HEK293 (cell line): ENCODE measurements around the gene WASF3.
A peak's percentile ranks its signal among the peaks of the same experiment; 100 is the strongest.

ENCODE experiments used
- CTCF ChIA-PET: fragments of 350-600 bp; formaldehyde crosslinking; extraction: SDS; loops from one replicate; lab custom pipeline; 2021; ENCODE audit warnings: antibody characterized with exemption; lab: Yijun Ruan, JAX
- POLR2A ChIA-PET: fragments of 300-600 bp; formaldehyde crosslinking; extraction: SDS; loops from one replicate; lab custom pipeline; 2020; ENCODE audit warnings: antibody characterized with exemption, inconsistent platforms; lab: Yijun Ruan, JAX
- H3K27ac ChIP-seq: fragments of 200-500 bp; sonication (Bioruptor generic); 2 replicates; pipeline ENCODE4 v1.5.1; 2014; ENCODE audit warnings: low read depth, low read length, control low read depth, inconsistent platforms; ENCODE audit errors: extremely low read depth
- H3K36me3 ChIP-seq, 2 experiments: fragments of 200-500 bp in 1 of 2; sonication (Bioruptor generic) in 1 of 2; 1 replicate in 1 of 2; 2 replicates in 1 of 2; pipeline ENCODE4 v1.5.1; 2014 to 2017; ENCODE audit warnings: inconsistent platforms in 2 of 2, low read length in 2 of 2; ENCODE audit not compliant: control insufficient read depth in 2 of 2, insufficient read depth in 1 of 2
- H3K4me1 ChIP-seq: fragments of 200-500 bp; sonication (Bioruptor generic); 2 replicates; pipeline ENCODE4 v1.5.1; 2014; ENCODE audit warnings: mild to moderate bottlenecking, low read length, inconsistent platforms; ENCODE audit not compliant: control insufficient read depth, insufficient read depth
- H3K4me3 ChIP-seq: 2 replicates; pipeline ENCODE4 v1.5.1; 2011; ENCODE audit warnings: low read depth, mild to moderate bottlenecking, control low read depth, low read length, moderate library complexity
- H3K9me3 ChIP-seq: fragments of 200-500 bp; sonication (Bioruptor generic); 2 replicates; pipeline ENCODE4 v1.5.1; 2014; ENCODE audit warnings: low read depth, low read length, inconsistent platforms; ENCODE audit not compliant: control insufficient read depth, insufficient read depth
- ATF2 ChIP-seq: fragments of 450-650 bp; formaldehyde crosslinking; IDR thresholded peaks from 2 replicates; pipeline ENCODE4 v1.5.1; 2016; ENCODE audit warnings: missing biosample characterization, missing genetic modification characterization, low read depth
- BCL11B ChIP-seq: fragments of 450-650 bp; formaldehyde crosslinking; IDR thresholded peaks from 2 replicates; pipeline ENCODE4 v1.5.1; 2016; ENCODE audit warnings: low read depth, missing biosample characterization, missing genetic modification characterization
- ELK4 ChIP-seq: IDR thresholded peaks from 2 replicates; pipeline ENCODE4 v1.6.1; 2011; ENCODE audit warnings: mild to moderate bottlenecking, low read depth, low read length, borderline replicate concordance
- FEZF1 ChIP-seq: fragments of 450-650 bp; formaldehyde crosslinking; IDR thresholded peaks from 2 replicates; pipeline ENCODE4 v1.5.1; 2016; ENCODE audit warnings: missing biosample characterization, missing genetic modification characterization
- GLIS2 ChIP-seq: fragments of 450-650 bp; formaldehyde crosslinking; IDR thresholded peaks from 2 replicates; pipeline ENCODE4 v1.5.1; 2016; ENCODE audit warnings: missing biosample characterization, missing genetic modification characterization
- PATZ1 ChIP-seq: fragments of 450-650 bp; formaldehyde crosslinking; IDR thresholded peaks from 2 replicates; pipeline ENCODE4 v1.5.1; 2016; ENCODE audit warnings: missing biosample characterization, missing genetic modification characterization
- ZBTB17 ChIP-seq: fragments of 450-650 bp; formaldehyde crosslinking; IDR thresholded peaks from 2 replicates; pipeline ENCODE4 v1.5.1; 2016; ENCODE audit warnings: missing biosample characterization, missing genetic modification characterization
- ZFP3 ChIP-seq: fragments of 450-650 bp; formaldehyde crosslinking; IDR thresholded peaks from 2 replicates; pipeline ENCODE4 v1.5.1; 2016; ENCODE audit warnings: low read depth, missing biosample characterization, missing genetic modification characterization
- ZIC2 ChIP-seq: fragments of 450-650 bp; formaldehyde crosslinking; IDR thresholded peaks from 2 replicates; pipeline ENCODE4 v1.5.1; 2016; ENCODE audit warnings: missing biosample characterization, missing genetic modification characterization
- ZNF121 ChIP-seq: fragments of 450-650 bp; formaldehyde crosslinking; IDR thresholded peaks from 2 replicates; pipeline ENCODE4 v1.5.1; 2016; ENCODE audit warnings: missing biosample characterization, missing genetic modification characterization
- ZNF155 ChIP-seq: fragments of 450-650 bp; formaldehyde crosslinking; IDR thresholded peaks from 2 replicates; pipeline ENCODE4 v1.5.1; 2016; ENCODE audit warnings: missing biosample characterization, missing genetic modification characterization
- ZNF174 ChIP-seq: fragments of 450-650 bp; formaldehyde crosslinking; IDR thresholded peaks from 2 replicates; pipeline ENCODE4 v1.5.0; 2017; ENCODE audit warnings: missing biosample characterization, mild to moderate bottlenecking, missing genetic modification characterization
- ZNF24 ChIP-seq: fragments of 450-650 bp; formaldehyde crosslinking; IDR thresholded peaks from 2 replicates; pipeline ENCODE4 v1.5.1; 2016; ENCODE audit warnings: missing biosample characterization, missing genetic modification characterization
- ZNF26 ChIP-seq: fragments of 450-650 bp; formaldehyde crosslinking; IDR thresholded peaks from 2 replicates; pipeline ENCODE4 v1.5.1; 2016; ENCODE audit warnings: missing biosample characterization, missing genetic modification characterization
- ZNF302 ChIP-seq: fragments of 450-650 bp; formaldehyde crosslinking; IDR thresholded peaks from 2 replicates; pipeline ENCODE4 v1.5.1; 2016; ENCODE audit warnings: missing biosample characterization, missing genetic modification characterization, low read depth
- ZNF423 ChIP-seq: fragments of 450-650 bp; formaldehyde crosslinking; IDR thresholded peaks from 2 replicates; pipeline ENCODE4 v1.5.1; 2016; ENCODE audit warnings: missing biosample characterization, missing genetic modification characterization
- ZNF426 ChIP-seq: fragments of 450-650 bp; formaldehyde crosslinking; IDR thresholded peaks from 2 replicates; pipeline ENCODE4 v1.5.1; 2017; ENCODE audit warnings: missing biosample characterization, missing genetic modification characterization, mild to moderate bottlenecking, inconsistent platforms, moderate library complexity
- ZNF521 ChIP-seq: fragments of 450-650 bp; formaldehyde crosslinking; IDR thresholded peaks from 2 replicates; pipeline ENCODE4 v1.5.1; 2017; ENCODE audit warnings: missing biosample characterization, mild to moderate bottlenecking, missing genetic modification characterization
- ZNF548 ChIP-seq: fragments of 450-650 bp; formaldehyde crosslinking; IDR thresholded peaks from 2 replicates; pipeline ENCODE4 v1.5.1; 2016; ENCODE audit warnings: missing biosample characterization, missing genetic modification characterization
- ZNF561 ChIP-seq: fragments of 450-650 bp; IDR thresholded peaks from 2 replicates; pipeline ENCODE4 v1.5.1; 2018; ENCODE audit warnings: missing biosample characterization, missing genetic modification characterization, borderline replicate concordance
- ZNF624 ChIP-seq: fragments of 450-650 bp; formaldehyde crosslinking; IDR thresholded peaks from 2 replicates; pipeline ENCODE4 v1.5.1; 2017; ENCODE audit warnings: missing biosample characterization, missing genetic modification characterization
- ZNF664 ChIP-seq: fragments of 450-650 bp; formaldehyde crosslinking; IDR thresholded peaks from 2 replicates; pipeline ENCODE4 v1.5.1; 2016; ENCODE audit warnings: missing biosample characterization, missing genetic modification characterization
- ZNF701 ChIP-seq: fragments of 450-650 bp; formaldehyde crosslinking; IDR thresholded peaks from 2 replicates; pipeline ENCODE4 v1.5.1; 2016; ENCODE audit warnings: missing biosample characterization, missing genetic modification characterization
- ZNF76 ChIP-seq: fragments of 450-650 bp; formaldehyde crosslinking; IDR thresholded peaks from 2 replicates; pipeline ENCODE4; 2016; ENCODE audit warnings: low read depth, missing biosample characterization, missing genetic modification characterization, borderline replicate concordance
- ZNF791 ChIP-seq: fragments of 450-650 bp; formaldehyde crosslinking; IDR thresholded peaks from 2 replicates; pipeline ENCODE4 v1.5.1; 2016; ENCODE audit warnings: missing biosample characterization, missing genetic modification characterization
- ZNF837 ChIP-seq: fragments of 450-650 bp; formaldehyde crosslinking; IDR thresholded peaks from 2 replicates; pipeline ENCODE4 v1.5.1; 2016; ENCODE audit warnings: missing biosample characterization, missing genetic modification characterization
- ZNF843 ChIP-seq: fragments of 450-650 bp; formaldehyde crosslinking; IDR thresholded peaks from 2 replicates; pipeline ENCODE4 v1.5.1; 2016; ENCODE audit warnings: missing biosample characterization, missing genetic modification characterization
- ZSCAN4 ChIP-seq: fragments of 450-650 bp; formaldehyde crosslinking; IDR thresholded peaks from 2 replicates; pipeline ENCODE4 v1.5.1; 2017; ENCODE audit warnings: missing biosample characterization, missing genetic modification characterization
- ZXDB ChIP-seq: fragments of 450-650 bp; formaldehyde crosslinking; IDR thresholded peaks from 2 replicates; pipeline ENCODE4 v1.5.1; 2016; ENCODE audit warnings: missing biosample characterization, missing genetic modification characterization

The WASF3 gene

GRCh38 chr13:26708007-26708297 lies 150.5 kb downstream of the WASF3 start:
- POLR2A ChIA-PET = no interaction called here
- Histone ChIP-seq H3K4me1 (no peaks in the 10 kb centered on the region), H3K36me3 (no peaks in the 10 kb centered on the region), H3K27ac (no peak overlapping the region), H3K4me3 (no peak overlapping the region), H3K9me3 (no peaks in the 10 kb centered on the region)
- CTCF ChIA-PET = interaction anchor here (0.6 to 7.4 kb wide), 7 partner anchors 13 to 223 kb away, joined by 3 to 48 read pairs (median 4); no protein-coding TSS in a partner anchor
- TF ChIP-seq ZNF843 (tag by site-specific recombination) (no peak), ZIC2 (tag by site-specific recombination) (peak; percentile 15; the same call in 1 of the 2 replicates), GLIS2 (tag by site-specific recombination) (peak; percentile 10; the same call in 1 of the 2 replicates)
- TF ChIP-seq, all 188 proteins: peak for 2

- Histone ChIP-seq H3K9me3 (no peaks in the 10 kb centered on the region), H3K36me3 (no peaks in the 10 kb centered on the region), H3K27ac (no peak overlapping the region), H3K4me3 (no peak overlapping the region), H3K4me1 (no peaks in the 10 kb centered on the region)
- ChIA-PET CTCF (interaction anchor here (0.6 to 7.4 kb wide), 4 partner anchors 11 to 185 kb away, joined by 3 to 48 read pairs (median 4); no protein-coding TSS in a partner anchor), POLR2A (no interaction called here)
- TF ChIP-seq ZNF791 (tag by site-specific recombination) (no peak), BCL11B (no peak), ZNF548 (tag by site-specific recombination) (no peak), ZSCAN4 (no peak), ZNF664 (tag by site-specific recombination) (no peak), ZNF121 (no peak), ZNF701 (tag by site-specific recombination) (no peak), ZBTB17 (tag by site-specific recombination) (no peak), ZNF624 (tag by site-specific recombination) (no peak), ZNF521 (tag by site-specific recombination) (no peak), ZNF302 (no peak), PATZ1 (tag by site-specific recombination) (no peak), ZXDB (tag by site-specific recombination) (no peak), ZNF24 (tag by site-specific recombination) (no peak), ZNF423 (tag by site-specific recombination) (no peak), ZNF76 (no peak)
These were observed 152.0 kb downstream of the WASF3 start for GRCh38 chr13:26709461-26709860.

GRCh38 chr13:26710166-26710565 lies 152.7 kb downstream of the WASF3 start:
- POLR2A ChIA-PET = no interaction called here

More at GRCh38 chr13:26710166-26710565, 152.7 kb downstream of the WASF3 start:
- no peaks in the 10 kb centered on the region for H3K9me3 ChIP-seq
- CTCF ChIA-PET = interaction anchor here (1.6 to 7.4 kb wide), 2 partner anchors 162 to 221 kb away, joined by 6 to 48 read pairs; no protein-coding TSS in a partner anchor
- H3K27ac ChIP-seq = no peak overlapping the region
- TF ChIP-seq ELK4 = no peak
- no peak for TF ChIP-seq ZNF837 (tag by site-specific recombination)
- TF ChIP-seq ZNF174 (tag by site-specific recombination) = no peak
- TF ChIP-seq ZNF426 (tag by site-specific recombination) = no peak
- TF ChIP-seq ZNF26 (tag by site-specific recombination) = no peak
- TF ChIP-seq ATF2 (tag by site-specific recombination) = no peak
- no peak for TF ChIP-seq FEZF1 (tag by site-specific recombination)
- TF ChIP-seq ZNF561 (tag by site-specific recombination) = no peak
- TF ChIP-seq ZNF155 (tag by site-specific recombination) = no peak
- no peak for TF ChIP-seq ZFP3
- no peaks in the 10 kb centered on the region for H3K4me1 ChIP-seq
- no peak overlapping the region for H3K4me3 ChIP-seq
- no peaks in the 10 kb centered on the region for H3K36me3 ChIP-seq
